ENCODE measurements around the gene C2CD3.

C2CD3 gene

DNA sequence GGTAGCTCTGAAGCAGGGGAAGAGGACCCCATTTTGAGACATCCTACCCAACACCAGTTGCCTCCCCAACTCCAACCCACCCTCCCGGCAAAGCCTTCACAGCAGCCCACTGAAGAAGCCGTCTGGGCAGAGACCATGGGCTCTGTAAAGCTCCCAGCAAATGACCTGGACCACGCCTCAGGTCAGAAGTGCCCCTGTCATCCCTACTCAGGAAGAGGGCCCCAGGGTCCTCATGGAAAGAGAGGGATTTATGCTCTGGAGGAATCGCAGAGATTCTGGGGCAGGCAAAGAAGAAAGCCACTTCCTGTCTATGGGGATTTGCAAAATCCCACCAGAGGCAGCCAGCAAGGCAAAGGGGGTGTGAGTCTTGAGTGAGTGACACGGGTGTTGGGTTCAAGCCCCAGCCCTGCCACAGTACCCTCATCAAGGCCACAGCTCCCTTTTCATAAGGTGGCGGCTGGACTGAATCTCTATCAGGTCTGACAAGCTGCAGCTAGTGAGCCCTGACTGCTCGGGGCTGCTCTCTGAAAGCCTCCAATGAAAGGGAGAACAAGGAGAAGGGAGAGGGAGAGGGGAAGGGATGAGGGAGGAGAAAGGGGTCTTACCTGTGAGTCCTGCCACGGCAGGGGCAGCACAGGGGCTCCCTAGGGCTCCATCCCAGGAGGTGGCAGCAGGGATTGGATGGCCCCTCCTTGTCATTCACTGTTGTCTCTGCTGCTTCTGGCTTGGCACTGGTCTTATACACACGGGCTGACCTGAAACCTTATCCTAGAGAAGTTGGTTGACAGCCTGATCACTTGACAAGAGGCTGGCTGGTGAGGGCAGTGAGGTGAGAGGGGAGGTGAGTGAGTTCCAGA is 162.2 kb downstream of the C2CD3 start, which contains the start of gene UCP3:
Gene UCP3, minus strand, starts transcription at position 713 of the 857 bp plus-strand sequence. CDS start 2,043 bp downstream, outside the sequence.
- H3K36me3 ChIP-seq (ENCODE audit: control insufficient read depth, insufficient read depth, low read length), result no peaks in the 10 kb centered on the region
- H3K9me3 ChIP-seq (ENCODE audit: control insufficient read depth, low read length), result no peaks in the 10 kb centered on the region
- H3K4me1 ChIP-seq (ENCODE audit: control insufficient read depth, insufficient read depth, low read length, poor library complexity, severe bottlenecking), result peaks cover 95% of the 10 kb centered on the region
- no peaks in the 10 kb centered on the region for H3K27me3 ChIP-seq (replicated peaks; ENCODE audit: control insufficient read depth, insufficient read depth, low read length, poor library complexity, severe bottlenecking)
- DNase-seq, result no peak
- peak within 1 kb of the TSS; percentile 44 for H3K27ac ChIP-seq (ENCODE audit: insufficient read depth, low read length, poor library complexity, severe bottlenecking)
- H3K4me3 ChIP-seq (ENCODE audit: insufficient read depth, low read depth, low read length, poor library complexity, severe bottlenecking), result no peak within 1 kb of the TSS

DNA sequence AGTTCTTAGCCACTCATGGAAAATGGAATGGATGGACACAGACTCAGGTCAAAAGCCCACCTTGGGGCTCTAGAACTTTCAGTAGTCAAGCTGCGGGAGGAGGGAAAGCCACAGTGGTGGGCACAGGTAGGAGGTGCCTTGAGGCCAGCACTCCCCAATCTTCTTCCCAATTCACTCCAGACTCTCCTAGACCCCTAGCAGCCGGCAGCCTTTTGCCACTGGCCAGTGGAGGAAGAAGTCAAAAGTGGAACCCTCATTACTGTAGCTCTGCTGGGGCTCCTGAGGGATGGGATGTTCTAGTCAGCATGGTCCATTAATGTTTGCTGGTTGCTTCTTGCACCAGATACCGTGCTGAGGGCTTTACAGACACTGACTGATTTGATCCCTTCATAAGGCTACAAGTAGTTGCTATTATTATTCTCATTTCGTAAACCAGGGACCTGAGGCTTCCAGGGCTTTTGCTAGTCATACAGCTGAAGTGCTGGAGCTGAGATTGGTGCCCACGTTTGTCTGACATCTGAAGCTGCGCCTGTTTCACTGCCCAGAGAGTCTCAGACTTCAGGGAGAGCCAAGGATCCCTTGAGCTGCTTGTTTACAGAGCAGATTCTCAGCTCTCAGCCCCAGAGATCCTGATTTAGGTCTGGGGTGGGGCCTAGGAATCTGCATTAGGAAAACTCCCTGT is 163.0 kb downstream of the C2CD3 start:
- DNase-seq, result no peak
- no peaks in the 10 kb centered on the region for H3K9me3 ChIP-seq (ENCODE audit: control insufficient read depth, low read length)
- no peaks in the 10 kb centered on the region for H3K27me3 ChIP-seq (replicated peaks; ENCODE audit: control insufficient read depth, insufficient read depth, low read length, poor library complexity, severe bottlenecking)
- peak overlapping the region; percentile 44 for H3K27ac ChIP-seq (ENCODE audit: insufficient read depth, low read length, poor library complexity, severe bottlenecking)
- no peak overlapping the region for H3K4me3 ChIP-seq (ENCODE audit: insufficient read depth, low read depth, low read length, poor library complexity, severe bottlenecking)
- H3K36me3 ChIP-seq (ENCODE audit: control insufficient read depth, insufficient read depth, low read length), result no peaks in the 10 kb centered on the region
- peaks cover 87% of the 10 kb centered on the region for H3K4me1 ChIP-seq (ENCODE audit: control insufficient read depth, insufficient read depth, low read length, poor library complexity, severe bottlenecking)

DNA sequence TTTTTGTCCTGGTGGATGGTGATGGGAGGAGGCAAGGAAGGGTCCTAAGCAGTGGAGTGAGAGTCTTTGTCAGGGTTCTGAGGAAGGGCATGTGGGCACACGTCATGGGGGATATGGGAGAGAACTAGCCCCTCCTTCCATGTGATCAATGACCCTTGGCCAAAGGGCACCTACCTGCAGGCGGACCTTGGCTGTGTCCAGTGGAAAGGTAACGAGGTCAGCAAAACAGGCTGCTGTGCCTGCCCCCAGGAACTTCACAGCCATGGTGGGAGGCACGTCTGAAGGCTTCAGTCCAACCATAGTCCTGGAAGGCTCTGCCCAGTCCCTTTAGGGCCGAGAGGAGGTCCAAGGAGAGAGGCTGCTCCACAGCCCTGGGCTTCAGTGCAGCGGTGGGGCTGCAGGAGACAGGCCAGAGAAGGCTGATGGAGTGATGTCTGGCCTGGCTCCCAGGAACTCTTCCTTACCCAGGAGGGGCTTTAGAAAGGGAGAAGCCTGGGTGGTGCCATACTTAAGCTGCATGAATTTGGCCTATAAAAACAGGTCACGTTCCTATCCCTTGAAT is 164.0 kb downstream of the C2CD3 start:
- peaks cover 77% of the 10 kb centered on the region for H3K4me1 ChIP-seq (ENCODE audit: control insufficient read depth, insufficient read depth, low read length, poor library complexity, severe bottlenecking)
- H3K36me3 ChIP-seq (ENCODE audit: control insufficient read depth, insufficient read depth, low read length), result no peaks in the 10 kb centered on the region
- no peaks in the 10 kb centered on the region for H3K9me3 ChIP-seq (ENCODE audit: control insufficient read depth, low read length)
- H3K27ac ChIP-seq (ENCODE audit: insufficient read depth, low read length, poor library complexity, severe bottlenecking), result peak overlapping the region; percentile 64
- no peak overlapping the region for H3K4me3 ChIP-seq (ENCODE audit: insufficient read depth, low read depth, low read length, poor library complexity, severe bottlenecking)
- no peak for DNase-seq
- no peaks in the 10 kb centered on the region for H3K27me3 ChIP-seq (replicated peaks; ENCODE audit: control insufficient read depth, insufficient read depth, low read length, poor library complexity, severe bottlenecking)

GRCh38 chr11:74005721-74006517 is 164.9 kb downstream of the C2CD3 start:
- no peaks in the 10 kb centered on the region for H3K27me3 ChIP-seq (replicated peaks; ENCODE audit: control insufficient read depth, insufficient read depth, low read length, poor library complexity, severe bottlenecking)
- no peaks in the 10 kb centered on the region for H3K36me3 ChIP-seq (ENCODE audit: control insufficient read depth, insufficient read depth, low read length)
- peak overlapping the region; percentile 8 for H3K4me3 ChIP-seq (ENCODE audit: insufficient read depth, low read depth, low read length, poor library complexity, severe bottlenecking)
- no peaks in the 10 kb centered on the region for H3K9me3 ChIP-seq (ENCODE audit: control insufficient read depth, low read length)
- H3K27ac ChIP-seq (ENCODE audit: insufficient read depth, low read length, poor library complexity, severe bottlenecking), result peak overlapping the region; percentile 64
- no peak for DNase-seq
- H3K4me1 ChIP-seq (ENCODE audit: control insufficient read depth, insufficient read depth, low read length, poor library complexity, severe bottlenecking), result peaks cover 68% of the 10 kb centered on the region

GRCh38 chr11:74004759-74005615 is 165.8 kb downstream of the C2CD3 start:
- Histone ChIP-seq H3K36me3 (ENCODE audit: control insufficient read depth, insufficient read depth, low read length) (no peaks in the 10 kb centered on the region), H3K4me3 (ENCODE audit: insufficient read depth, low read depth, low read length, poor library complexity, severe bottlenecking) (peak overlapping the region; percentile 8), H3K9me3 (ENCODE audit: control insufficient read depth, low read length) (no peaks in the 10 kb centered on the region), H3K27me3 (replicated peaks; ENCODE audit: control insufficient read depth, insufficient read depth, low read length, poor library complexity, severe bottlenecking) (no peaks in the 10 kb centered on the region), H3K4me1 (ENCODE audit: control insufficient read depth, insufficient read depth, low read length, poor library complexity, severe bottlenecking) (peaks cover 59% of the 10 kb centered on the region), H3K27ac (ENCODE audit: insufficient read depth, low read length, poor library complexity, severe bottlenecking) (peak overlapping the region; percentile 64)
- peak; percentile 78 to 81 (median 80) for DNase-seq

- Histone ChIP-seq H3K36me3 (ENCODE audit: control insufficient read depth, insufficient read depth, low read length) (no peaks in the 10 kb centered on the region), H3K4me3 (ENCODE audit: insufficient read depth, low read depth, low read length, poor library complexity, severe bottlenecking) (no peak overlapping the region), H3K4me1 (ENCODE audit: control insufficient read depth, insufficient read depth, low read length, poor library complexity, severe bottlenecking) (peaks cover 52% of the 10 kb centered on the region), H3K27ac (ENCODE audit: insufficient read depth, low read length, poor library complexity, severe bottlenecking) (peak overlapping the region; percentile 64), H3K27me3 (replicated peaks; ENCODE audit: control insufficient read depth, insufficient read depth, low read length, poor library complexity, severe bottlenecking) (no peaks in the 10 kb centered on the region), H3K9me3 (ENCODE audit: control insufficient read depth, low read length) (no peaks in the 10 kb centered on the region)
- DNase-seq, result no peak
Observed at GRCh38 chr11:74004046-74004695, 166.6 kb downstream of the C2CD3 start.

GRCh38 chr11:74002832-74003231 is 168.0 kb downstream of the C2CD3 start:
- H3K27me3 ChIP-seq (replicated peaks; ENCODE audit: control insufficient read depth, insufficient read depth, low read length, poor library complexity, severe bottlenecking), result no peaks in the 10 kb centered on the region
- H3K9me3 ChIP-seq (ENCODE audit: control insufficient read depth, low read length), result no peaks in the 10 kb centered on the region
- DNase-seq, result no peak
- peaks cover 41% of the 10 kb centered on the region for H3K4me1 ChIP-seq (ENCODE audit: control insufficient read depth, insufficient read depth, low read length, poor library complexity, severe bottlenecking)
- H3K36me3 ChIP-seq (ENCODE audit: control insufficient read depth, insufficient read depth, low read length), result no peaks in the 10 kb centered on the region
- no peak overlapping the region for H3K27ac ChIP-seq (ENCODE audit: insufficient read depth, low read length, poor library complexity, severe bottlenecking)
- H3K4me3 ChIP-seq (ENCODE audit: insufficient read depth, low read depth, low read length, poor library complexity, severe bottlenecking), result no peak overlapping the region

DNA sequence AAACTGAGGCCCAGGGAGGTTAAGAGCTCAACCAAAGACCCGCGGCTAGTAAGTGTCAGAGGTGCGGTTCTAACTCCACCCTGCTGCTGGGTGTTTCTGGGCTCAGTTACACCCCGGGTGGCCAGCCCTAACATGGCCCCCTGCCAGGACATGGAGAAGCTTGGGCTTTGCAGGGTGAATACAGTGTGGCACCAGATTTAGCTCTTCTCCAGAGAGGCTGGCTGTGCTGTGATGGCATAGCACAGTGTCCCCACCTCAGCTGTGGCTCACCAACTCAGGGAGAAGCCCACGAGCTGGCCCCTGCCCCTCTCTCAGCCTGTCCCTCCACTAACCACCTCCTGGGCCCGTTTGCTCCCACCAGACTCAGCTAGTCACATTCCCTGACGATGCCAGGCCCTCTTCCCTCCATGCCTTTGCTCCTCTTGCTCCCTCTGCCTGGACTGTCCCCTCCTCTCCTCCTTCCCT is 168.9 kb downstream of the C2CD3 start:
- Histone ChIP-seq H3K4me1 (ENCODE audit: control insufficient read depth, insufficient read depth, low read length, poor library complexity, severe bottlenecking) (peaks cover 41% of the 10 kb centered on the region), H3K4me3 (ENCODE audit: insufficient read depth, low read depth, low read length, poor library complexity, severe bottlenecking) (no peak overlapping the region), H3K27ac (ENCODE audit: insufficient read depth, low read length, poor library complexity, severe bottlenecking) (no peak overlapping the region), H3K9me3 (ENCODE audit: control insufficient read depth, low read length) (no peaks in the 10 kb centered on the region), H3K27me3 (replicated peaks; ENCODE audit: control insufficient read depth, insufficient read depth, low read length, poor library complexity, severe bottlenecking) (no peaks in the 10 kb centered on the region), H3K36me3 (ENCODE audit: control insufficient read depth, insufficient read depth, low read length) (no peaks in the 10 kb centered on the region)
- DNase-seq, result no peak
